Endothelial cell of umbilical vein (primary cell): ENCODE data around the gene SLC35F5.

Source experiments
- CTCF ChIP-seq, 2 donors: IDR thresholded peaks; 1 replicate in 1 of 2; 2 replicates in 1 of 2; pipeline ENCODE4 v1.5.1; 2011; ENCODE audit warnings: low read length in 2 of 2, mild to moderate bottlenecking in 2 of 2, moderate library complexity in 2 of 2, control low read depth in 1 of 2, inconsistent platforms in 1 of 2, low read depth in 1 of 2; ENCODE audit not compliant: insufficient read depth in 1 of 2; ENCODE audit errors: extremely low read depth in 1 of 2
- EZH2 ChIP-seq: IDR thresholded peaks from 2 replicates; pipeline ENCODE4 v1.6.1; 2012; ENCODE audit warnings: borderline replicate concordance, low read depth, mild to moderate bottlenecking, moderate library complexity, low read length, inconsistent platforms; ENCODE audit not compliant: severe bottlenecking
- JUN ChIP-seq: IDR thresholded peaks from 2 replicates; pipeline ENCODE4 v1.6.1; 2011; ENCODE audit warnings: borderline replicate concordance, low read depth; ENCODE audit not compliant: insufficient read length, insufficient read depth
- POLR2A ChIP-seq: IDR thresholded peaks from 2 replicates; pipeline ENCODE4 v1.6.1; 2012; ENCODE audit warnings: low read depth, mild to moderate bottlenecking, control low read depth, low read length
- POLR2AphosphoS5 ChIP-seq: IDR thresholded peaks from 2 replicates; pipeline ENCODE4 v1.6.1; 2012; ENCODE audit warnings: low read depth, mild to moderate bottlenecking, control low read depth, low read length, moderate library complexity; ENCODE audit not compliant: insufficient read depth

- TF ChIP-seq POLR2AphosphoS5 (no peak), CTCF (IDR thresholded peaks at IDR 0.05; ENCODE audit: extremely low read depth in 1 of 2, insufficient read depth in 1 of 2, low read depth in 1 of 2, low read length in 2 of 2) (no peak), JUN (no peak), POLR2A (no peak), EZH2 (no peak)
These were observed 44.6 kb downstream of the SLC35F5 start for GRCh38 chr2:113711851-113712250.
